ENCODE results near the gene RUVBL2. TPM values are rescaled to one million over a fixed set of nuclear protein-coding genes. Genes with fewer than 3 reads are reported as not detected.

RUVBL2 gene
- polyA plus RNA-seq, 1 donor from 2014 or later, result 184 TPM

- H3K36me3 ChIP-seq (ENCODE audit: insufficient read depth, low read length), result no peaks in the 10 kb centered on the region
- H3K27ac ChIP-seq (ENCODE audit: low read length), result no peak overlapping the region
- H3K9ac ChIP-seq (ENCODE audit: low read length), result no peak overlapping the region
- H3K9me2 ChIP-seq (ENCODE audit: insufficient read depth, low read length), result no peaks in the 10 kb centered on the region
- H2AFZ ChIP-seq (ENCODE audit: low read depth, low read length), result no peak overlapping the region
- no peaks in the 10 kb centered on the region for H3F3A ChIP-seq (ENCODE audit: insufficient read depth, low read length, poor library complexity, severe bottlenecking)
- H3K4me3 ChIP-seq (ENCODE audit: low read length), result no peak overlapping the region
- H3K4me2 ChIP-seq (ENCODE audit: low read length), result no peak overlapping the region
- H3K79me2 ChIP-seq (replicated peaks; ENCODE audit: insufficient read depth, low read length), result no peaks in the 10 kb centered on the region
- no peaks in the 10 kb centered on the region for H3K27me3 ChIP-seq (ENCODE audit: insufficient read depth, low read depth, low read length)
- no peaks in the 10 kb centered on the region for H4K20me1 ChIP-seq (ENCODE audit: insufficient read depth)
- no peaks in the 10 kb centered on the region for H3K9me3 ChIP-seq (ENCODE audit: low read length)
- TF ChIP-seq MXI1 (conservative IDR thresholded peaks at IDR 0.05; ENCODE audit: poor library complexity, severe bottlenecking) (no peak), POLR2AphosphoS5 (IDR thresholded peaks at IDR 0.05) (no peak), EZH2 (IDR thresholded peaks at IDR 0.05; ENCODE audit: borderline replicate concordance, insufficient read depth, low read length, poor library complexity, severe bottlenecking) (no peak), SMC3 (conservative IDR thresholded peaks at IDR 0.05; ENCODE audit: poor library complexity) (no peak)
These were observed 47.9 kb upstream of the RUVBL2 start for GRCh38 chr19:48945817-48946216.

DNA sequence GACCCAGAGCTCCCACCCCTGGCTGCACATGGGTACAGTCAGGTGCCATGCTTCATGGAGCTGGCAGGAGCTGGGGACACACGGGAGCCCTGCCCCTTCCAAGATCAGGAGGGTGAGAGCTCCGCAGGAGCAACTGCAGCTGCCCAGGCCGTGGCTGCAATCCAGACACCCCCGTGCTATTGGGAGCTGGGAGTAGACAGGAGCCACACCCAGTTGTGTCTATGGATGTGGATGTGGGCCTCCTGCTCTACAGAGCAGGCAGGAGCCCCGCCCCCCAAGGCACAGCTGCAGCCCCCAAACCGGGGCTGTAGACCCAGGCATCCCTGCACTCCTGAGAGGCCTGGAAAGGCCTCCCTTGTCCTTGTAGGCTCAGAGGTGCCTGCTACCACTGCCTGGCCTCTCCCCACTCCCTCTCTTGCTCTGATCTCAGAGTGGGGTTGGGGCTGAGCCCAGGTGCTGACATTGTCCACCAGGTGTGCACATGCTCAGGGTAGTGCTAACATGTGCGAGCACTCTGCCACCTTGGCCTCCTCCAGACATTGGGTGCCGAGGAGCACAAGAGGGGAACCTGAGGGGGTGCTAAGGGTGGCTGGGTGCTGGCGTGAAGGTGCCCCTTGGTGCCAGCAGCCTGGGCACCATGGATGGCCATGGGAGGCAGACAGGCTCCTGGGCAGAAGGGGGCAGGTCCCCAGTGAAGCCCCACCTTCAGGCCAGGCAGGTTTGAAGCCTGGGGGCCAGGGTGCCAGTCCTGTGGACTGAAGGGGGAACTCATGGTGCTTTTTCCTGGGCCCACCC, 47.0 kb upstream of the RUVBL2 start:
- Histone ChIP-seq H3K27me3 (ENCODE audit: insufficient read depth, low read depth, low read length) (no peaks in the 10 kb centered on the region), H3K9me2 (ENCODE audit: insufficient read depth, low read length) (no peaks in the 10 kb centered on the region), H3K9ac (ENCODE audit: low read length) (no peak overlapping the region), H4K20me1 (ENCODE audit: insufficient read depth) (no peaks in the 10 kb centered on the region), H3K4me3 (ENCODE audit: low read length) (no peak overlapping the region), H3K4me2 (ENCODE audit: low read length) (no peak overlapping the region), H3K36me3 (ENCODE audit: insufficient read depth, low read length) (no peaks in the 10 kb centered on the region), H3K9me3 (ENCODE audit: low read length) (no peaks in the 10 kb centered on the region), H3F3A (ENCODE audit: insufficient read depth, low read length, poor library complexity, severe bottlenecking) (no peaks in the 10 kb centered on the region), H2AFZ (ENCODE audit: low read depth, low read length) (no peak overlapping the region), H3K27ac (ENCODE audit: low read length) (no peak overlapping the region), H3K79me2 (replicated peaks; ENCODE audit: insufficient read depth, low read length) (no peaks in the 10 kb centered on the region)
- TF ChIP-seq MXI1 (conservative IDR thresholded peaks at IDR 0.05; ENCODE audit: poor library complexity, severe bottlenecking) (no peak), SMC3 (conservative IDR thresholded peaks at IDR 0.05; ENCODE audit: poor library complexity) (no peak), TAF1 (IDR thresholded peaks at IDR 0.05; ENCODE audit: low read depth) (no peak), EP300 (conservative IDR thresholded peaks at IDR 0.05; ENCODE audit: poor library complexity, severe bottlenecking) (no peak), POLR2AphosphoS5 (IDR thresholded peaks at IDR 0.05) (no peak), EZH2 (IDR thresholded peaks at IDR 0.05; ENCODE audit: borderline replicate concordance, insufficient read depth, low read length, poor library complexity, severe bottlenecking) (no peak), RAD21 (conservative IDR thresholded peaks at IDR 0.05) (no peak), REST (IDR thresholded peaks at IDR 0.05; ENCODE audit: borderline replicate concordance) (no peak)
- TF ChIP-seq, protein P1, sequence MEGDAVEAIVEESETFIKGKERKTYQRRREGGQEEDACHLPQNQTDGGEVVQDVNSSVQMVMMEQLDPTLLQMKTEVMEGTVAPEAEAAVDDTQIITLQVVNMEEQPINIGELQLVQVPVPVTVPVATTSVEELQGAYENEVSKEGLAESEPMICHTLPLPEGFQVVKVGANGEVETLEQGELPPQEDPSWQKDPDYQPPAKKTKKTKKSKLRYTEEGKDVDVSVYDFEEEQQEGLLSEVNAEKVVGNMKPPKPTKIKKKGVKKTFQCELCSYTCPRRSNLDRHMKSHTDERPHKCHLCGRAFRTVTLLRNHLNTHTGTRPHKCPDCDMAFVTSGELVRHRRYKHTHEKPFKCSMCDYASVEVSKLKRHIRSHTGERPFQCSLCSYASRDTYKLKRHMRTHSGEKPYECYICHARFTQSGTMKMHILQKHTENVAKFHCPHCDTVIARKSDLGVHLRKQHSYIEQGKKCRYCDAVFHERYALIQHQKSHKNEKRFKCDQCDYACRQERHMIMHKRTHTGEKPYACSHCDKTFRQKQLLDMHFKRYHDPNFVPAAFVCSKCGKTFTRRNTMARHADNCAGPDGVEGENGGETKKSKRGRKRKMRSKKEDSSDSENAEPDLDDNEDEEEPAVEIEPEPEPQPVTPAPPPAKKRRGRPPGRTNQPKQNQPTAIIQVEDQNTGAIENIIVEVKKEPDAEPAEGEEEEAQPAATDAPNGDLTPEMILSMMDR (IDR thresholded peaks at IDR 0.05; ENCODE audit: poor library complexity, severe bottlenecking), result no peak

All from neural cell (in vitro differentiated cells).